Coronary artery (tissue), 2 donors: ENCODE measurements around the gene PARK7.

Source experiments
- DNase-seq: peaks from one replicate; pipeline ENCODE4 v3.0.0-alpha.2; 2017; ENCODE audit warnings: low spot score
- H3K27ac ChIP-seq, 2 donors: fragments of 200-600 bp; sonication (generic); one replicate each; pipeline ENCODE4 v1.5.1; 2016 to 2019
- H3K4me3 ChIP-seq: fragments of 200-600 bp; sonication (generic); 2 replicates; pipeline ENCODE4 v1.5.1; 2016; ENCODE audit warnings: mild to moderate bottlenecking, moderate library complexity
- TF ChIP-seq, protein P1 (sequence below): fragments of 200-600 bp; sonication (generic); IDR thresholded peaks from one replicate; pipeline ENCODE4 v1.5.1; 2019; ENCODE audit warnings: antibody characterized with exemption

PARK7 gene

GRCh38 chr1:7932524-7933138 is 28.9 kb upstream of the PARK7 start:
- no peak overlapping the region for H3K4me3 ChIP-seq
- no peak for DNase-seq
- TF ChIP-seq, protein P1, sequence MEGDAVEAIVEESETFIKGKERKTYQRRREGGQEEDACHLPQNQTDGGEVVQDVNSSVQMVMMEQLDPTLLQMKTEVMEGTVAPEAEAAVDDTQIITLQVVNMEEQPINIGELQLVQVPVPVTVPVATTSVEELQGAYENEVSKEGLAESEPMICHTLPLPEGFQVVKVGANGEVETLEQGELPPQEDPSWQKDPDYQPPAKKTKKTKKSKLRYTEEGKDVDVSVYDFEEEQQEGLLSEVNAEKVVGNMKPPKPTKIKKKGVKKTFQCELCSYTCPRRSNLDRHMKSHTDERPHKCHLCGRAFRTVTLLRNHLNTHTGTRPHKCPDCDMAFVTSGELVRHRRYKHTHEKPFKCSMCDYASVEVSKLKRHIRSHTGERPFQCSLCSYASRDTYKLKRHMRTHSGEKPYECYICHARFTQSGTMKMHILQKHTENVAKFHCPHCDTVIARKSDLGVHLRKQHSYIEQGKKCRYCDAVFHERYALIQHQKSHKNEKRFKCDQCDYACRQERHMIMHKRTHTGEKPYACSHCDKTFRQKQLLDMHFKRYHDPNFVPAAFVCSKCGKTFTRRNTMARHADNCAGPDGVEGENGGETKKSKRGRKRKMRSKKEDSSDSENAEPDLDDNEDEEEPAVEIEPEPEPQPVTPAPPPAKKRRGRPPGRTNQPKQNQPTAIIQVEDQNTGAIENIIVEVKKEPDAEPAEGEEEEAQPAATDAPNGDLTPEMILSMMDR, result no peak
- no peak overlapping the region for H3K27ac ChIP-seq

GRCh38 chr1:7938070-7938469 is 23.4 kb upstream of the PARK7 start:
- TF ChIP-seq, protein P1, result no peak

GRCh38 chr1:7940034-7940433 is 21.5 kb upstream of the PARK7 start:
- TF ChIP-seq, protein P1, result no peak
- H3K4me3 ChIP-seq, result no peak overlapping the region
- H3K27ac ChIP-seq, result no peak overlapping the region
- DNase-seq, result no peak

More at GRCh38 chr1:7938070-7938469, 23.4 kb upstream of the PARK7 start:
- no peak for DNase-seq
- Histone ChIP-seq H3K4me3 (no peak overlapping the region), H3K27ac (no peak overlapping the region)

DNA sequence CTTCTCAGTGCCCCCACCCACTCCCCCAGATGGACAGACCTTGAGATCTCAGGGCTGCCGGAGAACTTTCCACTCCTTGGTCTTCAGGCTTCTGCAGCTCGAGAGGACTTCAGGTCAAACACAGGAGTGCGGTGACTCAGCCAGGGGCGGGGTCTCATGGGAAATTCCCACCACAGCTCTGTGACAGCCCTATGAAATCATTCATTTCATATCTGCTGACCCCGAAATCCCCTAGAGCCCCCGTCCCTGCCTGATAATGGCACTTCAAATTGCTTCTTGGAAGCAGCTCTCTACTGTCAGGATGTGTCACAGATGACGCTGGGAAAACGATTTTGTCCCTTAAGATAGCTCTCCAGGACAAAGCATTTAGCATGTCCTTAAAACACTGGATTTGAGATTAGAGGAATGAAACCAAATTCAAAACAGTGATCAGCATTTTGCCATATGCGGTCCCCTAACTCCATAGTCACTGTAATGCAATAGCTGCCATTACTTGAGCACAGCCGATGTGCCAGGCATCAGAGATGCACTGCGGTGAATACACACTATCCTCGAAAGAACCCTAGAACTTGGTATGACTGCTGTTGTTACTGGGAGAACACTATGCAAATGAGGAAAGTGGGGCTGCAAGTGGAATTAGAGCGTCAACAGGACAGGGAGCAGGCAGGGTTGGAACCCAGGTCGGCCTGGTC is 20.6 kb upstream of the PARK7 start, which contains the start of gene TNFRSF9:
Gene TNFRSF9 (minus strand): TSS at position 95 of the 692 bp plus-strand sequence. CDS start 845 bp downstream, outside the sequence.
- H3K27ac ChIP-seq, result no peak within 1 kb of the TSS
- H3K4me3 ChIP-seq, result no peak within 1 kb of the TSS
- no peak for DNase-seq
- TF ChIP-seq, protein P1, result no peak

DNA sequence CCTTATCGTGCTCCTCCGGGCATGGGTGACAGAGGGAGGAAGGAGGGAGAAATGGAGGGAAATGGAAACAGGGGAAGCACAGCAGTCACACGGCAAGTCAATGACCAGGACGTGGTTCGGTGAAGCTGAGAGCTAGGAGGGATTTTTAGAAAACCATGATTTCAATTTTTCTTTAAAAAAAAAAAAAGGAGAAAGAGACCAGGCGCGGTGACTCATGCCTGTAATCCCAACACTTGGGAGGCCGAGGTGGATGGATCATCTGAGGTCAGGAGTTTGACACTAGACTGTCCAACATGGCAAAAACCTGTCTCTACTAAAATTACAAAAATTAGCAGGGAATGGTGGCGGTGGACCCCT is 20.1 kb upstream of the PARK7 start:
- Histone ChIP-seq H3K4me3 (no peak overlapping the region), H3K27ac (no peak overlapping the region)
- TF ChIP-seq, protein P1, result no peak
- no peak for DNase-seq

DNA sequence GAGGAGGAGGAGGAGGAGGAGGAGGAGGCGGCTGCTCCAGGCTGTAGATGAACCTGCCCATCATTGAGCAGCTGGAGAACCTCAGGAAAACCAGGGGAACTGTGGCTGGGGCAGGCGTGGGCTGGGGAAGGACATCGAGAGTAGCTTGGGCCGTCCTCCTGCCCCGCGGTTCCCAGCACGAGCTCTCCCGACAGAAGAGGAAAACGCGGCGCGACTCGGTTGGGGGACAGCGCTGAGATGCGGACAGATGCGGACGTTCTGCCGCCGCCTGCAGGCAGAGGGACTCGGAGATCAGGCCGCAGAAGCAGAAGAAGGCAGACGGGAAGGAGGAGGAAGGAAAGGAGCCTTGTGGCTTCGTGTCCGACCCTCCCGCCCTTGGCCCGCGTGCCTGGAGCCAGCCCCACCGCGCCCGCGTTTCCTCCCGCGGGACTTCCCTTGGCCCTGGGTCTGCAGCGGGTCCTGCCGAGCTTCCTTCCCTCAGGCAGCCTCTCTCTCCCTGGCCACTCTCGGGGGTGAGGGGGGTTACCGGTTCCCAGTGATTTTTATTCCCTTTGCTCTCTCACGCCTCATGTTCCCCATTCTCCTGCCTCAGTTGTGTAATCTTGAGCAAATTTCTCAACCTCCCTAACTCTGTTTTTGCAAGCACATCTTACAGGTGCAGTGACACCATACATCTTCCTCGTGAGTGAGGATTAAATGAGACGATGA is 19.1 kb upstream of the PARK7 start:
- peak; percentile 78 for DNase-seq
- TF ChIP-seq, protein P1, result no peak
- peak overlapping the region; percentile 9 to 66 for H3K27ac ChIP-seq
- peak overlapping the region; percentile 66 for H3K4me3 ChIP-seq
